Left colon (tissue), 2 donors: ENCODE measurements around the gene COG6. TPM values are rescaled to one million over a fixed set of nuclear protein-coding genes. Genes with fewer than 3 reads are reported as not detected.

Experiments used
- ATAC-seq: fragments of 200-7000 bp; cut with Tn5 transposase; one replicate; pipeline ENCODE4 v1.9.1; 2020; ENCODE audit warnings: mild to moderate bottlenecking, moderate library complexity
- DNase-seq, 2 donors: peaks; one replicate each; pipeline ENCODE4 v3.0.0-alpha.2; 2020
- intact Hi-C, 2 donors: fragments of 100-400 bp; cut with DNase I in 1 of 2; cut with micrococcal nuclease in 1 of 2; formaldehyde crosslinking; loops; one replicate each; pipeline versions ENCODE4 v1.11.2 to v1.14.0; 2022; cut with DNase I, micrococcal nuclease
- total RNA-seq, 2 donors: library from RNA; stranded (reverse); fragmentation: NEBNext Ultra II Directional; extraction: Animal tissue kit (Norgen Biotek cat#: 25700); gene quantifications; one replicate each; pipeline ENCODE4 v1.2.1, GENCODE V29; 2021
- donor health status: DM: no; HTN: no; CAD: no.
- donor health status: DM: yes; HTN: yes; CAD: no.

Gene COG6
- total RNA-seq, 2 donors from 2014 or later, result 36.3 to 37.6 TPM

DNA sequence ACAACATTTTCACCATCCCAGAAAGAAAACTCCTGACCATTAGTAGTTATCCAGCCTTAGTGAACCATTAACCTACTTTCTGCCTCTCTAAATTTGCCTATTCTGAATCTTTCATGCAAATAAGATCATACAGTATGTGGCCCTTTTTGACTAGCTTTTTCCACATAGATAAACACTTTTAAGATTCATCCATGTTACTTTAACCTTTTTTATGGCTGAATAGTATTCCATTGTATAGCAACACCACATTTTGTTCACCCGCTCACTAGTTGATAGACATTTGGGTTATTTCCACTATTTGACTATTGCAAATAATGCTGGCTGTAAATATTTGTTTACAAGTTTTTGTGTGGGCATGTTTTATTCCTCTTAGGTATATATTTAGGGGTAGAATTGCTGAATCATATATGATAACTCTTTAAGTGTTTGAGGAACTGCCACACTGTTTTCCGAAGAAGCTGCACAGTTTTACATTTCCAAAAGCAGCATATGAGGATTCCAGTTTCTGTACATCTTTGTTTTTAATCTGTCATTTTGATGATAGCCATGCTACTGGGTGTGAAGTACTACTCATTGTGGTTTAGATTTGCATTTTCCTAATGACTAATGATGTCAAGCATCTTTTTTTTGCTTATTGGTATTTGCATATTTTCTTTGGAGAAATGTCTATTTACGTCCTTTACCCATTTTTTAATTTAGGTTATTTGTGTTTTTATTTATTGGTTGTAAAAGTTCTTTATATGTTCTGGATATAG is 17.1 kb downstream of the COG6 start:
- no peak for ATAC-seq
- DNase-seq, result no peak
- intact Hi-C loops, result no loop called here

DNA sequence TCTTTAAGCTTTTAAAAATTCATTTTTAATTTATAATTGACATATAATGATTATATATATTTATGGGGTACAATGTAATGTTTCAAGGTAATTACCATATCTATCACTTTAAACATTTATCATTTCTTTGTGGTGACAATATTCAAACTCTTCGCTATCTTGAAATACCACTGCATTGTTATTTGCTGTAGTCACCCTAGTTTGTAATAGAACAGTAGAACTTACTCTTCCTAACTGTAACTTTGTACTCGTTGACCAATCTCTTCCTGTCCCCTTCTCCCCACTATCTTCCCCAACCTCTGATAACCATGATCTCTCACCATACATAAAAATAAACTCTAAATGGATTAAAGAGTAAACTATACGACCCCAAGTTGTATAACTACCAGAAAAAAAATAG is 20.4 kb downstream of the COG6 start:
- DNase-seq (no peak), ATAC-seq (no peak)
- intact Hi-C loops, result no loop called here

GRCh38 chr13:39676315-39676876 is 20.9 kb downstream of the COG6 start:
- intact Hi-C loops, result no loop called here
- DNase-seq, result peak in 1 of 2 donors; percentile 5
- peak; percentile 39 for ATAC-seq

DNA sequence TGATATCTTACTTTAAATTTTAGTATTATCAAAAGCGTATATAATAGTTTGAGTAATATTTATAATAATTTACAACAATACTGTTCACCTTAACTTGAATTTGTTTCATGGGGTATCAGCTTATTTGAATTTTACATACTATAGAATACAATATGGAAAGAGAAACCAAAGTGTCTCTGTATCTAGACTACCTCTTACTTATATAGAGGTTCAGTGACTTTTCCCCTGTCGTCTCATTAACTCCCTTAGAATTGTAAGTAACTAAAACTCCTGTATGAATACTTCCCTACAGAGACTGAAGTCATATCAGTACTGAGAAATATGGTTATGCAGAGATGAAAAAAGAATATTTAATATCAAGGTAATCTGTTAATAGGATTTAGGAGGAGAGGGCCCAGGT is 26.8 kb downstream of the COG6 start:
- DNase-seq (no peak), ATAC-seq (no peak)
- intact Hi-C loops, result loop anchor here in 1 of 2 donors (10.0 kb wide), 1 partner anchor 1002 kb away; no protein-coding TSS in a partner anchor

DNA sequence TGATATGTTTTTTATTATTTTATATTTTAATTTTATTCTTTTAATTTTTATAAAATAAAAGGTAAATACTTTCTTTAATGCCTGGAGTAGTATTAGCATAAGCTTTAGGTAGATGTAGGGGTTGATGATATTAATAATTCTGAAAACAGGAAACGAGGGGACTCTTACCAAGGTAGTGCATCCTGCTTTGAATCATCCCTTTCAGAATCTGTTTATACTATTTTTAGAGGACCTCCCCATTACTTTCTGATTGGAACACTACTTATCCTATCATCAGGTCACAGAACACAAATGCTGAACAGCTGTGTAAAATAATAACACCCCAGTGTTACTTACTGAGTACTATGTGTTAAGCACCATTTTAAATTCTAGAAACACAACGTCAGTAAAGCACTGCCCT is 27.3 kb downstream of the COG6 start:
- intact Hi-C loops, result loop anchor here in 1 of 2 donors (10.0 kb wide), 1 partner anchor 1002 kb away; no protein-coding TSS in a partner anchor
- ATAC-seq, result no peak
- no peak for DNase-seq

GRCh38 chr13:39684531-39685137 is 29.2 kb downstream of the COG6 start:
- intact Hi-C loops, result loop anchor here in 1 of 2 donors (10.0 kb wide), 1 partner anchor 1000 kb away; no protein-coding TSS in a partner anchor
- DNase-seq (no peak), ATAC-seq (no peak)

GRCh38 chr13:39685652-39686051 is 30.2 kb downstream of the COG6 start:
- DNase-seq (no peak), ATAC-seq (no peak)
- intact Hi-C loops, result loop anchor here in 1 of 2 donors (10.0 kb wide), 1 partner anchor 999 kb away; no protein-coding TSS in a partner anchor

DNA sequence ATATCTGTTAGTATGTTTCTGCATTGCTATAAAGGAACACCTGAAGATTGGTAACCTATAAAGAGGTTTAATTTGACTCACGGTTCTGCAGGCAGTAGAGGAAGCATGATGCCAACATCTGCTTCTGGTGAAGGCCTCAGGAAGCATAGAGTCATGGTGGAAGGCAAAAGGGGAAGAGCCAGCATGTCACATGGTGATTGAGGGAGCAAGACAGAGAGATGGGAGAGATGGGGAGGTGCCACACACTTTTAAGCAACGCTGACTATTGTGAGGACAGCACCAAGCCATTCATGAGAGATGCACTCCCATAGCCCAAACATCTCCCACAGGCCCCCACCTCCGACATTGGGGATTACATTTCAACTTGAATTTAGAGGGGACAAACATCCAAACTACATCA is 32.8 kb downstream of the COG6 start:
- DNase-seq (no peak), ATAC-seq (no peak)
- intact Hi-C loops, result loop anchor here in 1 of 2 donors (10.0 kb wide), 1 partner anchor 997 kb away; no protein-coding TSS in a partner anchor

DNA sequence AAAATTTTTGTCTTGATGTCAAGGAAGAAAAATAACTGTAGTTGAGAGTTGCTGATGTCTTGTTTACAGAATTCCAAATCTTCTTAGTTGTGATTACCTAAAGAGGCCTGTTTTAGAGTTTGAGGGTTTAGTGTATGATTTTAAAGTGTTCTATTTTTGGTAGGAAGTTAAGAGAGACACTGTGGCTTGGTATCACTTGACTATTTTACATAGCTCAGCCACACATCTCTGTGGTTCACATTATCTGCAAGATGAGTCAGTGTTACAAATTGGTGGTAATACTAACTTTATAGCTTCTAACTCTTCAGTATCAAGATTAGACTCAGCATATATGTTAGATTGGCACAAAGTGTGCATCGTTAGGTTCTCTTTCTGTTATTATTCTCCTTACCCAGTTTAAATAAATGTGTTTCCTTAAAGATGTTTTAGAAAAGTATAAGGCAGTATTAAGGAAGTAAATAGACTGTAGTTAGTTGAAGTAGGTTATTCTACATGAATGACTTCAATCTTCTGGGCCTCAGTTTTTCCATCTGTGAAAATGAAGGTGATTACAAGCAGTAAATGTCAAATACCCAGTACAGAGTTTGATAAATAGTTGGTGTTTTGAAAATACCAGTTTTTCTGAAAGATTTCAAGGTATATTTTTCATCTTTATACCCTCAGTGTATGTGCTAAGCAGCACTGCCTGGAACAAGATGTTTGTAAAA is 33.4 kb downstream of the COG6 start:
- DNase-seq (no peak), ATAC-seq (no peak)
- intact Hi-C loops, result loop anchor here in 1 of 2 donors (10.0 kb wide), 1 partner anchor 996 kb away; no protein-coding TSS in a partner anchor

GRCh38 chr13:39692660-39693438 is 37.4 kb downstream of the COG6 start:
- intact Hi-C loops, result no loop called here
- DNase-seq (no peak), ATAC-seq (no peak)

DNA sequence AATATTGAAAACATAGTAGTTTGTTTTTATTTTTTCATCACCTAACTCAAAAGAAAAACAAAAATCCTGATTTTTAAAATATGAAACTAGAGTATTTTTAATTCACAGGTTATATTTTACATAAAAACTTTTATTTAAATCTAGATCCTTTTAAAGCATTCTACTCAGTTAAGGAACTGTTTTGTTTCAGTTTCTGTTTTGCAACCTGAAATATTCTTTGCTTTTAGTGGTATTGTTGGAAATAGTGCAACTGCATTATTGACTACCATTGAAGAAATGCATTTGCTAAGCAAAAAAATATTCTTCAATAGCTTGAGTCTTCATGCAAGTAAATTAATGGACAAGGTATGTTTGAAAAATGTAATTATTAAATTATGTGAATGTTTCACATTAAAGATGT is 43.8 kb downstream of the COG6 start:
- DNase-seq (no peak), ATAC-seq (no peak)
- intact Hi-C loops, result no loop called here

DNA sequence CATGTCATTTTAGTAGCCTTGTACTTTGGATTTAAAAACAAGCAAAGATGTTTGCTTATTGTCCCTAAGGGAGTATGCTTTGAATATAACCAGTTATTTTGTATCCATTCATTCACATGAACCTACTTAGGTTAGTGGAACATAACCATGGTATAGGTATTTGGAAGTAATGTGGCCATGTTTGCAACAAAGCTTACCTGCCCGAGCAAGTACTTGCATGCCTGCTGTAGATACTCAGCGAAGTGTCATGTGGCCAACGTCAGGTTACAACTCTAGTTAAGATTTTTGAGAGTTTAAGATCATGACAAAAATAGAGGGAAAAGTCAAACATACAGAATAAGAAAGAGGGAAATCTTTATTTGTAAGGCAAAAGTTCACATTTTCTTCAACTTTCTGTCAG is 57.2 kb downstream of the COG6 start:
- ATAC-seq (no peak), DNase-seq (no peak)
- intact Hi-C loops, result no loop called here

GRCh38 chr13:39729156-39729555 is 73.7 kb downstream of the COG6 start:
- ATAC-seq (no peak), DNase-seq (no peak)
- intact Hi-C loops, result no loop called here

- DNase-seq (no peak), ATAC-seq (no peak)
- intact Hi-C loops, result no loop called here
Observed at GRCh38 chr13:39734952-39735351, 79.5 kb downstream of the COG6 start.

GRCh38 chr13:39737047-39737446 is 81.6 kb downstream of the COG6 start:
- intact Hi-C loops, result no loop called here
- DNase-seq (peak in 1 of 2 donors; percentile 21), ATAC-seq (no peak)

DNA sequence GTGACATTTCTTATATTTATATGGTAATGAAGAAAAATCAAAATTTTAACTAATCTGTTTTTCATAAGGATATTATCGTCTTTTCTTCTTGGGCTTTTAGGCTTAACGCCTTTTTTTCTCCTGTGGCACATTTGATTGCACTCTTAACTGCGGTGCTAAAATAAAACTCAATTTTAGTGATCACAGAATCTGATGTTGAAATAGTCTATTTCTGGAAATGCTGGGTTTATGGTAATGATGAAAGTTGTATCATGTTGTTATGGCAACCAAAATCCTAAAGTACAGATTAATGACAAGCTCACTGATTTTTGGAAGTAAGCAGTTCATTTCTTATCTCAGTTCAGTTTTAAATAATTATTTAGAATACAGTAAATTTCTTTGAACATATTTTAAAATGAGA is 85.3 kb downstream of the COG6 start:
- no peak for DNase-seq
- no peak for ATAC-seq
- intact Hi-C loops, result no loop called here

GRCh38 chr13:39748961-39749360 is 93.5 kb downstream of the COG6 start:
- intact Hi-C loops, result no loop called here
- no peak for DNase-seq
- no peak for ATAC-seq

DNA sequence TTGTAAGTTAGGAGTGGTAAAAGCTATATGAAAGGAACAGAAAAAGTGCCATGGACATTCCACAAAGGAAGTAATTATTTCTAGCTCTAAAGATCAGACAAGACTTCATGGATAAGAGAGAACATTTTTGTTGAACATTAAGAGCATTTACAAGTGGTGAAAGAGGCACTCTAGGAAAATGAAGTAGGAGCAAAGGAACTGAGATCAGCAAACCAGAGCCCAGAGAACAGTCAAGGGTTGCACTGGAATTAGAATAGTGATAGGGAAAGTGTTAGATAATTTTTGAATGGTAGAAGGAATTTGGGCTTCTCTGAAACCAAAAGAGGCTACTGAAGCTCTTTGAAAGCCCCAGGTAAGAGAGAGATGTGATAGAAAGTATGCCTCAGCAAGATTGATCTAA is 94.1 kb downstream of the COG6 start:
- intact Hi-C loops, result no loop called here
- ATAC-seq (no peak), DNase-seq (no peak)

GRCh38 chr13:39751805-39752204 is 96.3 kb downstream of the COG6 start:
- intact Hi-C loops, result no loop called here
- ATAC-seq, result no peak
- DNase-seq, result no peak
